ENCODE results near the gene RSPO4. TPM values are rescaled to one million over a fixed set of nuclear protein-coding genes. Genes with fewer than 3 reads are reported as not detected.

The RSPO4 gene
- total RNA-seq, 6 experiments from 2014 or later, result 0.07 to 0.51 TPM; not detected in 4

DNA sequence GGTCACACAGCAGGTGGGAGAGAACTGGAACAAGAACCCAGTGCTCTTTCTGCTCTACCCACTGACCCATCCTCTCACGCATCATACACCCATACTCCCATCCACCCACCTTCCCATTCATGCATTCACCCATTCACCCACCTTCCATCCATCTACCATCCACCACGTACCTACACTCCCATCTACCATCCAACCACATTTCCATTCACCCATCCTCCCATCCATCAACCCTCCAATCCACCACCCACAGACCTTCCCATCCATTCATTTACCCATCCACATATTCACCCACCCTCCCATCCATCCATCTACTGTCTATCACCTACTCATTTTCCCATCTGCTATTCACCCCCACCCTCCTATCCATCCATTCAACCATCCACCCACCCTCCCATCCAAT is 17.2 kb upstream of the RSPO4 start:
- intact Hi-C loops (cut with DNase I), result no loop called here
- Histone ChIP-seq H3K36me3 (no peaks in the 10 kb centered on the region), H3K9me3 (no peaks in the 10 kb centered on the region), H3K4me1 (no peaks in the 10 kb centered on the region), H3K27me3 (no peaks in the 10 kb centered on the region), H3K4me3 (no peak overlapping the region), H3K27ac (no peak overlapping the region)
- WGBS (ENCODE audit: insufficient coverage, low coverage, low lambda C conversion rate, missing lambda C conversion rate), result 56% methylated on average over 2 of the region's 2 CpGs
- DNase-seq, result no peak
- no peak for TF ChIP-seq POLR2A (IDR thresholded peaks at IDR 0.05)
- TF ChIP-seq, protein P1, sequence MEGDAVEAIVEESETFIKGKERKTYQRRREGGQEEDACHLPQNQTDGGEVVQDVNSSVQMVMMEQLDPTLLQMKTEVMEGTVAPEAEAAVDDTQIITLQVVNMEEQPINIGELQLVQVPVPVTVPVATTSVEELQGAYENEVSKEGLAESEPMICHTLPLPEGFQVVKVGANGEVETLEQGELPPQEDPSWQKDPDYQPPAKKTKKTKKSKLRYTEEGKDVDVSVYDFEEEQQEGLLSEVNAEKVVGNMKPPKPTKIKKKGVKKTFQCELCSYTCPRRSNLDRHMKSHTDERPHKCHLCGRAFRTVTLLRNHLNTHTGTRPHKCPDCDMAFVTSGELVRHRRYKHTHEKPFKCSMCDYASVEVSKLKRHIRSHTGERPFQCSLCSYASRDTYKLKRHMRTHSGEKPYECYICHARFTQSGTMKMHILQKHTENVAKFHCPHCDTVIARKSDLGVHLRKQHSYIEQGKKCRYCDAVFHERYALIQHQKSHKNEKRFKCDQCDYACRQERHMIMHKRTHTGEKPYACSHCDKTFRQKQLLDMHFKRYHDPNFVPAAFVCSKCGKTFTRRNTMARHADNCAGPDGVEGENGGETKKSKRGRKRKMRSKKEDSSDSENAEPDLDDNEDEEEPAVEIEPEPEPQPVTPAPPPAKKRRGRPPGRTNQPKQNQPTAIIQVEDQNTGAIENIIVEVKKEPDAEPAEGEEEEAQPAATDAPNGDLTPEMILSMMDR (IDR thresholded peaks at IDR 0.05), result no peak
- no peak for ATAC-seq

DNA sequence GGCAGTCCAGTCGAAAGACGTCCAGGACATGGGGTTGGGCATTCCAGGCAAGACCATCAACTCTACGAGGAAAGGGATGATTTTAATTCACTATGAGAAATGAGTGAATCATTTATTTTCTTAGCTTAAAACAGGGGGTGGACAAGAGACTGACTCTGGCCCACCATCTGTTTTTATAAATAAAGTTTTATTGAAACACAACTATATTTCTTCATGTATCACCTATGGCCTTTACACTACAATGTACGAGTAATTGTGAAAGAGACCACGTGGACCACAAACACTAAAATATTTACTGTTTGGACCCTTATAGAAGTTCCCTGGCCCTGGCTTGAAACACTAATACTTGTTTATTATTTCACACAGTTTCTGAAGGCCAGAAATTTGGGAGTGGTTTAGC is 15.6 kb upstream of the RSPO4 start:
- H3K27ac ChIP-seq, result no peak overlapping the region
- H3K9me3 ChIP-seq, result no peaks in the 10 kb centered on the region
- H3K4me3 ChIP-seq, result no peak overlapping the region
- intact Hi-C loops (cut with DNase I), result no loop called here
- no peak for TF ChIP-seq POLR2A (IDR thresholded peaks at IDR 0.05)
- TF ChIP-seq, protein P1 (IDR thresholded peaks at IDR 0.05), result no peak
- H3K27me3 ChIP-seq, result no peaks in the 10 kb centered on the region
- ATAC-seq (no peak), DNase-seq (no peak)
- H3K36me3 ChIP-seq, result no peaks in the 10 kb centered on the region
- WGBS (ENCODE audit: insufficient coverage, low coverage, low lambda C conversion rate, missing lambda C conversion rate), result 67% methylated on average over 5 of the region's 5 CpGs
- H3K4me1 ChIP-seq, result no peaks in the 10 kb centered on the region

DNA sequence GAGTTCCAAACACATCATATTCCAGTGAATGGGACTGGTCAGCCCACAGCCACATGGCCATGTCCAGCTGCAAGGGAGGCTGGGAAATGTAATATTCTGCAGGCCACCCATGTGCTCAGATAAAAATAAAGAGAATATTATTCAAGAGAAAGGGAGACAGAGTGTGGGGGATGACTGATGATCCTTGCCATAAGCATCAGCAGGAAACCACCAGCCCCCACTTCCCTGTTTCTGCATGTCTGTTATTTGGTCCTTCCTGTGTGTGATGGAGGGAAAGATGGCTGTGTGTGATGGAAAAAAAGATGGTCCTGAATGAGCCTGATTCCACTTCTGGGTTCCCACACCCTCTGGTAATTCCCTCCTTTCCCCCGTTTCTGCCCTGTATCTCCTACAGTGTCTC is 13.1 kb upstream of the RSPO4 start:
- H3K4me3 ChIP-seq, result no peak overlapping the region
- intact Hi-C loops (cut with DNase I), result no loop called here
- 50% methylated on average over 1 of the region's 1 CpG for WGBS (ENCODE audit: insufficient coverage, low coverage, low lambda C conversion rate, missing lambda C conversion rate)
- H3K36me3 ChIP-seq, result no peaks in the 10 kb centered on the region
- no peaks in the 10 kb centered on the region for H3K4me1 ChIP-seq
- ATAC-seq (no peak), DNase-seq (no peak)
- H3K9me3 ChIP-seq, result no peaks in the 10 kb centered on the region
- no peaks in the 10 kb centered on the region for H3K27me3 ChIP-seq
- TF ChIP-seq POLR2A (IDR thresholded peaks at IDR 0.05), result no peak
- TF ChIP-seq, protein P1 (IDR thresholded peaks at IDR 0.05), result no peak
- H3K27ac ChIP-seq, result no peak overlapping the region

DNA sequence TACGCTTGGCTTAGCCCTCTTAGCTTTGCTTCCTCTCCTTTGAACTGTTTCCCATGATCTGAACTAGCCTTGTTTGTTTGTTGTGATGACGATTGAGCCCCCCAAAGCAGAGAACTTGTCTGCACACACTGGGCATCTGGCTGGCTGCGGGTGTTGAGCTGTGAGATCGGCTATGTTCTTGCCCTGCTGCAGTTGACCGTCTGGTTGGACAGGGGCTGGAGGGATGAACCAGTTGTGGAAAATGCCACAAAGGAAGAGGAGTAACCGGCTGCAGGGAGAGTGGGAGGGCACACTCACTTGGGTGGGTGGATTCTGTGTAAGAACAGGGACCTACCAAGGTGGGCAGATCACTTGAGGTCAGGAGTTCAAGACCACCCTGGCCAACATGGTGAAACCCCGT is 12.4 kb upstream of the RSPO4 start:
- 73% methylated on average over 5 of the region's 7 CpGs for WGBS (ENCODE audit: insufficient coverage, low coverage, low lambda C conversion rate, missing lambda C conversion rate)
- DNase-seq, result no peak
- no peak for ATAC-seq
- H3K27ac ChIP-seq, result no peak overlapping the region
- TF ChIP-seq, protein P1 (IDR thresholded peaks at IDR 0.05), result no peak
- TF ChIP-seq POLR2A (IDR thresholded peaks at IDR 0.05), result no peak
- no peaks in the 10 kb centered on the region for H3K4me1 ChIP-seq
- no peaks in the 10 kb centered on the region for H3K27me3 ChIP-seq
- no peaks in the 10 kb centered on the region for H3K36me3 ChIP-seq
- no peaks in the 10 kb centered on the region for H3K9me3 ChIP-seq
- intact Hi-C loops (cut with DNase I), result no loop called here
- no peak overlapping the region for H3K4me3 ChIP-seq

Data from right lobe of liver (tissue), 6 donors.